IMR-90 (cell line): ENCODE measurements around the gene ANKMY1. TPM values are rescaled to one million over a fixed set of nuclear protein-coding genes. Genes with fewer than 3 reads are reported as not detected.

Experiments
- ATAC-seq: fragments of 200-7000 bp; cut with Tn5 transposase; 2 replicates; pipeline ENCODE4 v1.9.1; 2020; ENCODE audit warnings: low read depth, mild to moderate bottlenecking, moderate library complexity
- BruUV-seq: library from RNA; stranded (reverse); fragments of 400-500 nt; replicated peaks from 2 replicates; lab custom pipeline; 2021; lab: Mats Ljungman, UMichigan
- CTCF ChIA-PET: fragments of 300-600 bp; formaldehyde crosslinking; extraction: SDS; loops from one replicate; lab custom pipeline; 2021; ENCODE audit warnings: antibody characterized with exemption; lab: Yijun Ruan, JAX
- POLR2A ChIA-PET: fragments of 300-600 bp; sonication (Branson Sonifier 250); formaldehyde crosslinking; loops from one replicate; lab custom pipeline; 2022; ENCODE audit warnings: antibody characterized with exemption; ENCODE audit not compliant: unreplicated experiment; lab: Charles Lee
- DNase-seq: peaks from one replicate; pipeline ENCODE4 v3.0.0; 2013
- H2AFZ ChIP-seq: replicated peaks from 2 replicates; pipeline ENCODE3; 2013; ENCODE audit warnings: low read length, mild to moderate bottlenecking; ENCODE audit not compliant: poor library complexity
- H2AK5ac ChIP-seq: 2 replicates; pipeline ENCODE4 v1.6.1; 2013; ENCODE audit warnings: low read depth, low read length, inconsistent platforms
- H2AK9ac ChIP-seq: replicated peaks from 2 replicates; pipeline ENCODE3; 2013; ENCODE audit warnings: mild to moderate bottlenecking, low read depth, low read length, moderate library complexity; ENCODE audit not compliant: poor library complexity
- H2BK120ac ChIP-seq: 2 replicates; pipeline ENCODE4 v1.6.1; 2013; ENCODE audit warnings: low read depth, low read length, inconsistent platforms
- H2BK15ac ChIP-seq: 3 replicates; pipeline ENCODE4 v1.6.1; 2013; ENCODE audit warnings: low read depth, low read length, inconsistent platforms
- H2BK20ac ChIP-seq: 2 replicates; pipeline ENCODE4 v1.6.1; 2013; ENCODE audit warnings: low read depth, mild to moderate bottlenecking, inconsistent platforms, low read length, moderate library complexity
- H2BK5ac ChIP-seq: 2 replicates; pipeline ENCODE4 v1.6.1; 2013; ENCODE audit warnings: mild to moderate bottlenecking, low read depth, low read length, inconsistent platforms; ENCODE audit not compliant: poor library complexity, severe bottlenecking
- H3K14ac ChIP-seq: replicated peaks from 2 replicates; pipeline ENCODE4 v1.6.1; 2013; ENCODE audit warnings: low read depth, low read length, inconsistent platforms
- H3K18ac ChIP-seq: 2 replicates; pipeline ENCODE4 v1.6.1; 2013; ENCODE audit warnings: low read depth, low read length, control low read depth
- H3K23ac ChIP-seq: 2 replicates; pipeline ENCODE4 v1.6.1; 2013; ENCODE audit warnings: low read depth, low read length, inconsistent platforms
- H3K27ac ChIP-seq: 2 replicates; pipeline ENCODE4 v1.5.1; 2013; ENCODE audit warnings: mild to moderate bottlenecking, control low read depth, low read length; ENCODE audit not compliant: insufficient read depth
- H3K27me3 ChIP-seq: 2 replicates; pipeline ENCODE4 v1.6.1; 2013; ENCODE audit warnings: low read length; ENCODE audit not compliant: control insufficient read depth, insufficient read depth
- H3K36me3 ChIP-seq: 2 replicates; pipeline ENCODE4 v1.6.1; 2013; ENCODE audit warnings: low read length, mixed read lengths; ENCODE audit not compliant: control insufficient read depth, insufficient read depth
- H3K4ac ChIP-seq: 2 replicates; pipeline ENCODE4 v1.6.1; 2013; ENCODE audit warnings: low read depth, low read length, inconsistent platforms
- H3K4me1 ChIP-seq: 2 replicates; pipeline ENCODE4 v1.6.1; 2013; ENCODE audit warnings: low read length, mixed read lengths; ENCODE audit not compliant: control insufficient read depth, insufficient read depth
- H3K4me2 ChIP-seq: 2 replicates; pipeline ENCODE4 v1.6.1; 2013; ENCODE audit warnings: low read depth, mild to moderate bottlenecking, control low read depth, low read length, moderate library complexity
- H3K4me3 ChIP-seq: 2 replicates; pipeline ENCODE4 v1.5.1; 2013; ENCODE audit warnings: low read depth, mild to moderate bottlenecking, control low read depth, low read length, moderate library complexity; ENCODE audit not compliant: insufficient read depth
- H3K56ac ChIP-seq: 2 replicates; pipeline ENCODE4 v1.6.1; 2013; ENCODE audit warnings: low read length, inconsistent platforms; ENCODE audit not compliant: insufficient read depth; ENCODE audit errors: extremely low read depth
- H3K79me1 ChIP-seq, 2 experiments: 2 replicates each; pipeline ENCODE4 v1.6.1; 2013; ENCODE audit warnings: low read length in 2 of 2, inconsistent platforms in 1 of 2, low read depth in 1 of 2
- H3K9ac ChIP-seq: 2 replicates; pipeline ENCODE4 v1.6.1; 2013; ENCODE audit warnings: low read depth, low read length, control low read depth
- H3K9me1 ChIP-seq: 2 replicates; pipeline ENCODE4 v1.6.1; 2013; ENCODE audit warnings: low read length, inconsistent platforms; ENCODE audit not compliant: insufficient read depth
- H3K9me3 ChIP-seq: 2 replicates; pipeline ENCODE4 v1.6.1; 2013; ENCODE audit warnings: low read length; ENCODE audit not compliant: control insufficient read depth, insufficient read depth
- H4K20me1 ChIP-seq: 2 replicates; pipeline ENCODE4 v1.6.1; 2013; ENCODE audit warnings: low read length, inconsistent platforms; ENCODE audit not compliant: insufficient read depth
- H4K5ac ChIP-seq: 2 replicates; pipeline ENCODE4 v1.6.1; 2013; ENCODE audit warnings: mild to moderate bottlenecking, low read depth, low read length, control low read depth
- H4K8ac ChIP-seq, 2 experiments: 2 replicates each; pipeline ENCODE4 v1.6.1; 2013; ENCODE audit warnings: low read depth in 2 of 2, low read length in 2 of 2, control low read depth in 1 of 2, inconsistent platforms in 1 of 2
- H4K91ac ChIP-seq: 2 replicates; pipeline ENCODE4 v1.6.1; 2013; ENCODE audit warnings: low read depth, low read length, inconsistent platforms; ENCODE audit not compliant: insufficient read depth
- BHLHE40 ChIP-seq: fragments of 150-350 bp; IDR thresholded peaks from 2 replicates; pipeline ENCODE4 v1.6.1; 2016; ENCODE audit warnings: mild to moderate bottlenecking, low read depth, low read length
- CEBPB ChIP-seq: IDR thresholded peaks from 2 replicates; pipeline ENCODE4 v1.6.1; 2012; ENCODE audit warnings: low read depth, low read length, improper control_type of control experiment
- CHD1 ChIP-seq: IDR thresholded peaks from 2 replicates; pipeline ENCODE4 v1.6.1; 2012; ENCODE audit warnings: low read depth, low read length, improper control_type of control experiment
- CTCF ChIP-seq: conservative IDR thresholded peaks from 2 replicates; pipeline ENCODE4 v1.5.1; 2012; ENCODE audit warnings: mild to moderate bottlenecking, low read depth, low read length, improper control_type of control experiment
- ELK1 ChIP-seq: fragments of 150-350 bp; IDR thresholded peaks from 2 replicates; pipeline ENCODE4 v1.6.1; 2016; ENCODE audit warnings: low read depth, mild to moderate bottlenecking, low read length, moderate library complexity, borderline replicate concordance
- MXI1 ChIP-seq: IDR thresholded peaks from 2 replicates; pipeline ENCODE4 v1.6.1; 2012; ENCODE audit warnings: low read depth, mild to moderate bottlenecking, low read length, moderate library complexity, borderline replicate concordance
- NFE2L2 ChIP-seq: fragments of 150-350 bp; IDR thresholded peaks from 2 replicates; pipeline ENCODE4 v1.6.1; 2016; ENCODE audit warnings: low read depth, mild to moderate bottlenecking, low read length
- POLR2A ChIP-seq: IDR thresholded peaks from 2 replicates; pipeline ENCODE4 v1.6.1; 2012; ENCODE audit warnings: mild to moderate bottlenecking, low read depth, low read length
- RAD21 ChIP-seq: IDR thresholded peaks from 2 replicates; pipeline ENCODE4 v1.6.1; 2012; ENCODE audit warnings: low read length, improper control_type of control experiment
- RCOR1 ChIP-seq: IDR thresholded peaks from 2 replicates; pipeline ENCODE4 v1.6.1; 2012; ENCODE audit warnings: mild to moderate bottlenecking, low read length, improper control_type of control experiment; ENCODE audit not compliant: insufficient replicate concordance
- RFX5 ChIP-seq: IDR thresholded peaks from 2 replicates; pipeline ENCODE4 v1.8.0; 2012; ENCODE audit warnings: low read depth, mild to moderate bottlenecking, low read length, moderate library complexity
- WGBS, 2 experiments: methylation state at CpG; one replicate each; pipeline versions ENCODE4 v1.1.5 to v1.1.7; 2013; ENCODE audit warnings: missing lambda C conversion rate in 2 of 2; ENCODE audit not compliant: insufficient read length in 1 of 2; ENCODE audit errors: extremely low coverage in 2 of 2; 5-methylcytosine and 5-hydroxymethylcytosine counted together
- dilution Hi-C: fragments of 300-500 bp; cut with HindIII; formaldehyde crosslinking; loops from one replicate; pipeline ENCODE4 v1.14.3; 2018; ENCODE audit warnings: low sequenced_read_pairs; ENCODE audit not compliant: unreplicated experiment
- in situ Hi-C: fragments of 300-500 bp; cut with MboI; formaldehyde crosslinking; loops from 3 replicates; pipeline ENCODE4 v1.14.3; 2019; ENCODE audit warnings: low sequenced_read_pairs, inconsistent platforms, mixed read lengths
- intact Hi-C: fragments of 100-400 bp; cut with micrococcal nuclease; formaldehyde crosslinking; loops from 2 replicates; pipeline ENCODE4 v1.10.0; 2022
- polyA plus RNA-seq, 3 experiments: library from polyadenylated mRNA; depleted of rRNA; stranded (reverse); fragments of >200 nt; gene quantifications; 2 replicates each; pipeline ENCODE4 v1.2.3, GENCODE V29; 2012; ENCODE audit warnings: low replicate concordance in 1 of 3
- total RNA-seq: library from RNA; depleted of rRNA; stranded (reverse); fragments of >200 nt; gene quantifications from 2 replicates; pipeline ENCODE4 v1.2.3, GENCODE V29; 2012

ANKMY1 gene
- total and polyA plus RNA-seq, 2 of the 4 experiments (the other 2 are of a cell fraction): 2.9 to 5.5 TPM

GRCh38 chr2:240575101-240575965, 17.5 kb upstream of the ANKMY1 start (continued):
- TF ChIP-seq ELK1: no peak

- ChIA-PET POLR2A (no interaction called here), CTCF (no interaction called here)
- WGBS, 2 experiments: 87% methylated on average over 14 of the region's 21 CpGs; no CpG with 5 or more reads in 1 of the 2 experiments
- no peak overlapping the region for H3K4me2 ChIP-seq
- no peak overlapping the region for H2BK15ac ChIP-seq
- H2AFZ ChIP-seq: peak overlapping the region; percentile 51
- H3K27ac ChIP-seq: no peak overlapping the region
- H4K8ac ChIP-seq: no peak overlapping the region
- H4K20me1 ChIP-seq: peaks cover 28% of the 10 kb centered on the region
- dilution Hi-C loops (no loop called here), in situ Hi-C loops (no loop called here), intact Hi-C loops (no loop called here)
- H4K91ac ChIP-seq: no peak overlapping the region
- no TSS peak for BruUV-seq
- no peak overlapping the region for H3K23ac ChIP-seq
- ATAC-seq: no peak
- no peak overlapping the region for H2BK20ac ChIP-seq
- H3K9ac ChIP-seq: no peak overlapping the region
- no peaks in the 10 kb centered on the region for H3K27me3 ChIP-seq
- H2BK5ac ChIP-seq: no peak overlapping the region
- no peak overlapping the region for H3K56ac ChIP-seq
- peaks cover 5 to 39% of the 10 kb centered on the region in 2 experiments; a peak in 3 of 4 replicates for H3K79me1 ChIP-seq
- H3K14ac ChIP-seq: no peak overlapping the region
- no peaks in the 10 kb centered on the region for H3K9me3 ChIP-seq
- H3K4me3 ChIP-seq: no peak overlapping the region
- H2AK5ac ChIP-seq: no peak overlapping the region
- peaks cover 31% of the 10 kb centered on the region for H3K36me3 ChIP-seq
- no peak for DNase-seq
- H3K9me1 ChIP-seq: peaks cover 4% of the 10 kb centered on the region
- no peak overlapping the region for H3K4ac ChIP-seq
- H4K5ac ChIP-seq: no peak overlapping the region
- H2BK120ac ChIP-seq: no peak overlapping the region
- no peak overlapping the region for H2AK9ac ChIP-seq
- H3K18ac ChIP-seq: no peak overlapping the region
- peaks cover 5% of the 10 kb centered on the region; the same call in 1 of the 2 replicates for H3K4me1 ChIP-seq
- no peak for TF ChIP-seq BHLHE40
- no peak for TF ChIP-seq CHD1
- no peak for TF ChIP-seq NFE2L2
- TF ChIP-seq CEBPB: no peak
- no peak for TF ChIP-seq RFX5
- TF ChIP-seq RCOR1: no peak
- no peak for TF ChIP-seq POLR2A
- TF ChIP-seq CTCF: no peak
- no peak for TF ChIP-seq ELK1
- TF ChIP-seq MXI1: no peak
- no peak for TF ChIP-seq RAD21
Measured at GRCh38 chr2:240574386-240575100, 16.8 kb upstream of the ANKMY1 start.
